Measurements from ENCODE around the gene SMYD3.
"Not testable (repeated sequence)": the region's sequence is repeated elsewhere in the genome, so short reads cannot be mapped to it uniquely, and the experiment has no call there.

SMYD3 gene

GRCh38 chr1:246351721-246352120 lies 155.4 kb downstream of the SMYD3 start:
- no peak for DNase-seq

DNA sequence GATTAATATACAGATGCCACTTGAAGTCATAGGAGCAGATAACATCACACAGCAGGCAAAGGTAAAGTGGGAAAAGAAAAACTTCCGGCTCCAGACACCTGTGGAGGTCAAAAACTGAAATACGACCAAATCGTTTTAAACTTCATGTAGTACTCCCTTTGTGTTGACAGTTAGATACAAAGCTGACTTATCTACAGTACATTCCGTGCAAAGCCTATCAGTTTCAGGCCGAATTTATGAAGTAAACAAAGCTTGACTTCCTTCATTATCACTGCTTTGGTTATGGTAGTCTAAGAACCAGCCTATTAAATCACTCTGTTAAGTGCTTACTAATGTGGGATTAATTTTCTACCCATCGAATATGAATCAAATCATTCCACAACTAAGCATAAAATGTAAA lies 156.3 kb downstream of the SMYD3 start:
- no peak for DNase-seq

- DNase-seq, result no peak
These were observed 163.1 kb downstream of the SMYD3 start for GRCh38 chr1:246343937-246344336.

GRCh38 chr1:246343251-246343650 lies 163.8 kb downstream of the SMYD3 start:
- DNase-seq, result no peak

- DNase-seq, result no peak
These were observed 168.5 kb downstream of the SMYD3 start for GRCh38 chr1:246338546-246338945.

- no peak for DNase-seq
These were observed 169.0 kb downstream of the SMYD3 start for GRCh38 chr1:246338098-246338497.

GRCh38 chr1:246335151-246335550 lies 171.9 kb downstream of the SMYD3 start:
- no peak for DNase-seq

GRCh38 chr1:246333855-246334254 lies 173.2 kb downstream of the SMYD3 start:
- DNase-seq, result no peak

DNA sequence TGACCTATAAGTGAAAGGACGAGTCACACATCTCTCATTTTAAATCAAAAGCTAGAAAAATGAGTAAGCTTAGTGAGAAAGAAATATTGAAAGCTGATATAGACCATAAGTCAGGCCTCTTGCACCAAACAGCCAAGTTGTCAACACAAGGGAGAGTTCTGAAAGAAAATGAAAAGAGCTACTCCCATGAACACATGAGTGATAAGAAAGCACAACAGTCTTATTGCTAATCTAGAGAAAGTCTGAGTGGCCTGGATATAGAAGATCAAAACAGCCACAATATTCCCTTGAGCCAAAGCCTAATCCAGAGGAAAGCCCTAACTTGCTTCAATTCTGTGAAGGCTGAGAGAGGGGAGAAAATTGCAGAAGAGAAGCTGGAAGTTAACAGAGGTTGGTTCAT lies 175.0 kb downstream of the SMYD3 start:
- DNase-seq, result no peak

DNA sequence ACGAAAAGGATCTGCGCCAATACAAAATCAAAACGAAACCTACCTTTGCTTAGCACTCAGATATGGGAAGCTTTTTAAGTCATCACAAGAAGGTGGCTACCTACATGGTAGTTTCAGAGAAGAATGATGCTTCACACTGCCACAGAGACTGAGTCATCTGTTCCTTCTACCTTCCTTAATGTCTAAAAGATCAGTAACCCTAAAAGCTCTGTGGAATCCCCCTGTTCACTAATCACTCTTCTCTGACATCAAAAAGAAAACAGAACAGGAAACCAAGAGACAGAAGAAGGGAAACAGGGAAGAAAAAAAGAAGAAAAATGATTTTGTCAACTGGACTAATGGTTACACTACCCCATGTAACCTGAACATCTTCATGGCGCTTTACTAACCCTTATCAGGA lies 177.2 kb downstream of the SMYD3 start:
- no peak for DNase-seq

DNA sequence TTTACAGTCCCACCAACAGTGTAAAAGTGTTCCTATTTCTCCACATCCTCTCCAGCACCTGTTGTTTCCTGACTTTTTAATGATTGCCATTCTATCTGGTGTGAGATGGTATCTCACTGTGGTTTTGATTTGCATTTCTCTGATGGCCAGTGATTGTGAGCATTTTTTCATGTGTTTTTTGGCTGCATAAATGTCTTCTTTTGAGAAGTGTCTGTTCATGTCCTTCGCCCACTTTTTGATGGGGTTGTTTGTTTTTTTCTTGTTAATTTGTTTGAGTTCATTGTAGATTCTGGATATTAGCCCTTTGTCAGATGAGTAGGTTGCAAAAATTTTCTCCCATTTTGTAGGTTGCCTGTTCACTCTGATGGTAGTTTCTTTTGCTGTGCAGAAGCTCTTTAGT lies 177.8 kb downstream of the SMYD3 start:
- DNase-seq, result not testable (repeated sequence)

DNA sequence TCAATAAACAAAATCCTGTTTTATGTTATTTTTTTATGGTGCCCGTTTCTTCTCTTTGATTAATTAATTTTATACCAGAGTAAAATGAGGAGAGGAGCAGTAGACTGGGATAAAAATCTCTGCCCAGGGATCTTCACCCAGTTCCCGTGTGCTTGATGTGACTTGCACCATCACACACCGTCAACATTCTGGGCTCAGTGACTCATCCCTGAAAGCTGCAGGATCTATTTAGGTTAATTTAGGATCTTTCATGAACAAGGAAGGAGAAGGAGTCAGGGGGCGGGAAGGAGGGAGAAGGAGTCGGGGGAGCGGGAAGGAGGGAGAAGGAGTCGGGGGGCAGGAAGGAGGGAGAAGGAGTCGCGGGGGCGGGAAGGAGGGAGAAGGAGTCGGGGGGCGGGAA lies 182.4 kb downstream of the SMYD3 start:
- no peak for DNase-seq

DNA sequence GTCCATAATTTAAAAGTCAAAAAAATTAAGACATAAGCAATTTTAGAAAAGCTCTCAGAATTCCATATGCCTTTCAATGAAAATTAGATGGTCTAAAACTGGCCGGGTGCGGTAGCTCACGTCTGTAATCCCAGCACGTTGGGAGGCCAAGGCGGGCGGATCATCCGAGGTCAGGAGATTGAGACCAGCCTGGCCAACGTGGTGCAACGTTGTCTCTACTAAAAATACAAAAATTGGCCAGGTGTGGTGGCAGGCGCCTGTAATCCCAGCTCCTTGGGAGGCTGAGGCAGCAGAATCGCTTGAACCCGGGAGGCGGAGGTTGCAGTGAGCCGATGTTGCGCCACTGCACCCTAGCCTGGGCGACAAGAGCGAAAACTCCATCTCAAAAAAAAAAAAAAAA lies 183.0 kb downstream of the SMYD3 start:
- not testable (repeated sequence) for DNase-seq

- DNase-seq, result no peak
These were observed 186.8 kb downstream of the SMYD3 start for GRCh38 chr1:246320286-246320685.

DNA sequence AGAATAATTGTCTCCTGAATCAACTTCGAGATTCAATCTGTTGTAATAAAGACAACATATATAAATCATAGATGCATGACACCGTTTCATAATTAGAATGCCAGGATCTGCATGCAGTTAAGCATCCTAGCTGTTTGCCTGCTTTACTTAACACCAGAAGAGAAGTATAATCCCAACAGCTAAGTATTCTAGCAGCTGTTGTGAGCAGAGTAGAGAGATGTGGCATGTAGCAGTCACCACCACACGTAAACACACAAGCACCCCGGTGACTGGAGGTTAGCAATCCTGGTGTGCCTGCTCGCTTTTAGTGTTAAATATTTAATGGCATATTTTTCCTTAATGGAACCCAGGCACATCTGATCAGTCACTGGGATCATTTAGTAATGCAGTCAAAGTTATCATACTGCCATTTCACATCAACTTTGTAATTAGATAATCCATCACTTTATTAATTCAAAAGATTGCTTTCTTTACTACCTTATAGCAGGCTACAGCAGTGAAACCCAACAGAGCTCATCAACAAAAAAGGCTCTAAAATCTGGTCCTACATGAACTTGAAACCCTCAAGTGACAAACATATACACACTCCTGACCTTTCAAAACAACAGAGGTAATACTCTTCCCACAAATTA lies 187.9 kb downstream of the SMYD3 start:
- no peak for DNase-seq

- DNase-seq, result no peak
These were observed 188.5 kb downstream of the SMYD3 start for GRCh38 chr1:246318622-246319021.

- no peak for DNase-seq
These were observed 189.1 kb downstream of the SMYD3 start for GRCh38 chr1:246318036-246318359.

DNA sequence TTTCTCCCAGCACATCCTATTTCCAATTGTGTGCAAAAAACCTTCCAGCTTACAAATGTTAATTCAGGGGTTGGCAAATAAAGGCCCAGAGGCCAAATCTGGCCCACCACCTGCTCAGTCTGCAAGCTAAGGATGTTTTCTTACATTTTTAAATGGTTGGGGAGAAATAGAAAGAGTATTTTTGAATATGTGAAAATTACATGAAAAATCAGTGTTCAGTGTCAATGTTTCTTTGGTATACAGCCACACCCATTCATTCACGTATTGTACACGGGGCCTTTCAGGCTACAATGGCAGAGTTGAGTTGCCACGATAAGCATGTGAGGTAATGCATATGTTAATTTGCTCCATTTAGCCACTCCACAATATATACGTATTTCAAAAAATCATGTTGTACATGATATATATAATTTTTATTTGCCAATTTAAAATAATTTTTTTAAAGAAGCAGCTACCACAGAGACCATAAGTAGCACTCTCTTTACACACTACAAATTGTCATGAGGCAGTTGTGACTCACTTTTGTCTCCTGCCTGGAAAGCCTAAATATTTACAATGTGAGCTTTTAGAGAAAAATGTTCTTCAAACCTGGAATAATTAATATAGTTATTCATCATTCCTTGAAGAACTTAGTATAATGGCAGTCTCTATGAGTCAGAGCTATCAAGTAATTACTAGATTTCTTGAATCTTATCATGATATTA lies 189.6 kb downstream of the SMYD3 start:
- no peak for DNase-seq

GRCh38 chr1:246311461-246311860 lies 195.6 kb downstream of the SMYD3 start:
- no peak for DNase-seq

DNA sequence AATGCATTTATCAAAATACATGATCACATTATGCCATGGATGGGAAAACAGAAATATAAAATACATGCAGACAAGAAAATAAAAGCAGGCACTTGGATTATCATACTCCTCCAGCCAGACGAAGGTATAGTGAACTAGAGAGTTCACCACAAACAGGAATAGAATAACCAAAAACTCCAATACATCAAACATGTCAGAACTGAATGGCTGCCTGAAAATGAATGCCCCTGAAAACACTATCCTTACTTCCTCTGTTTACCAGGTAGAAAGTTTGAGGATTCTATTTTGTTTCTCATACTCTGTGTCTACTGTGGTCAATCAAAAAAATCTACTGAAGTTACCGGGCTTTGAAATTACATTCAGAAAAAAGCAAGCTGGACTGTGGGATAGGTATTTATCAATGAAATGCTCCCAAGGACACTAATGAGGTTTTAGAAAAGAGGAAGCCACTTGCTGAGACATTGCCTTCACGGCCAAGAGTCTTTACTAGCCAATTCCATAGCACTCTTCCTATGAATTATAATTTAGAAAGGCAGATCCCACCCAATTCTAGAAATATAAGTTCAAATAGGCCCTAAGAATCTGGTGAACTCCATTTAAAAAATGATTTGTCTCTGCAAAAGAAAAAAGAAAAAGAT lies 197.7 kb downstream of the SMYD3 start:
- no peak for DNase-seq

DNA sequence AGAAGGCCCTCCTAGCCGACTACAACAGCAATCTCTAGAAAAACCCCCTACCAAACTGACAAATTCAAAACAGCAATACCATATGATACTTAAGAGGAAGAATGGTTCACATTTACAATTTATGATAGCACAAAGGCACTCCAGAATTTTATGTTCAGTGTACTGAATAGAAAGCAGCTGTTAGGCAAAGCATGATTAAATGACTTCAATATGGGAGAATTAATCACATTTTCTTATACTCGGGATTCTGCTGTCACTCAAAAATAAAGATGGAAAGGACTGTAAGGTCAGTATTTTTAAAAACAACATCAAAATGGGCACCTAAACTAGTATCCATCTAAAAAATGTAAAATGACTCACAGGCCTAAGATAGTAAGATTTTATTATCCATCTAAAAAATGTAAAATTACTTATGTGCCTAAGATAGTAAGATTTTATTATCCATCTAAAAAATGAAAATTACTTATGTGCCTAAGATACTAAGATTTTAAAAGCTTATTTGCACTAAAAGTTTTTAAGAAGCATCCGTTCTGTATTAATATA lies 198.5 kb downstream of the SMYD3 start:
- no peak for DNase-seq

DNA sequence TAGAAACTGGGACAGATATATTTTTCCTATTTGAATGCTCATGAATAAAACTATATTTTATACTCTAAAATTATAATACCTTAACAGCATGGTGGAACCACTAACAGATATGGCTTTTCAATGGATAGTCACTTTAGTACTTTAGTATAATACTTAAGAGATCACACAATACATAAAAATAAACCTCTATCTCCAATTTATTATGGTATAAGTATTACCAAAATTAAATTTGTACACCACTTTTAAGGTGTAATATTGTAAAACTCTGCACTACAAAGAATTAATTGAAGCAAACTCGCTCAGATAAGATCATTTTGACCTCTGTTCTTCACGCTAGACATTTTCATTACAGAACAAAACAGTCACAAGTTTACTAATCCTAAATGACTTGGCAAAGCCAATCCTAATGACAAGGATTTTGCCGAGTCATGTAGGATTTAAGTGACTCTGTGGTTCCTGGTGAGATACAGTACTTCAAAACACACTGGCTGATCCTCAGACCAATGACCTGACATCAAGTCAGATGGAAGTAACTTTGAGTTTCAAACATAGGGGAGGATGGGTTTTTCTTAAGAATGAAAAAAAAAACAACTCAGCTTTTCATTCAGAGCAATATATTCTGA lies 200.6 kb downstream of the SMYD3 start:
- DNase-seq, result peak in 1 of 2 donors; percentile 38

DNA sequence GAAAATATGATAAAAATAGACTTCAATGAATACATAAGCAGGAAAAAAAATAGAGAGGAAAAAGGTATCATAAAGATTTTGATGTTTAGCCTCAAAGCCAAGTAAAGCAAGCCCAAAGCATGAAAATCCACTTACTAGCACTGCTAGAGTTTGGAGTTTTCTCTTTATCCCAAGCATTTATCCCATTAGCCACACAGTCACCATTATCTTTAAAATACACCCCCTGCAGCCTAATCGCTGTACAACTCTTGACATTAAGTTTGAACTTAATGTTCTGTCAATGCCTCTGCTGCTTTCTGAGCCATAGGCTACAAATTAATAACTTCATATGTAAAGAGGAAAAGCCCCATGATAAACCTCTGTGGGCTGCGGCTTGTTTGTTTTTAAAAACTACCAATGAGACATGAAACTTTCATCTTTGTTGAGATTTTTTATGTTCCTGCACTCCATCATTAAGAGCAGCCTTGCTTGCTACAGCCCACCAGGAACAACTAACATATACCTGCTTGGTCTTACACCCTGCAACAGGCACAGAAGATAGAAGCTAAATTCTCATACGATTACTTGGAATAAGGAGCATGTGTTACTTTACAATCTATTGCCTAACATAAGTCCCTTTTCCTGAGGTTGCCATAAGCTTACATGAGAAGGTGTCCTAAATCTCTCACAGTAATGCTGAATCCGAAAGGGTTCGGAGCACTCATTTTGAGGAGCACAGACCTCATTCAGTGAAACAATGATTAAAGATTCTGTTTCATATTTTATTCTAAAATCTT lies 202.4 kb downstream of the SMYD3 start:
- no peak for DNase-seq
